Stomach (tissue), 9 donors: ENCODE measurements around the gene TEAD4. TPM values are rescaled to one million over a fixed set of nuclear protein-coding genes. Genes with fewer than 3 reads are reported as not detected.

Source experiments
- DNase-seq, 2 donors: peaks; one replicate each; pipeline versions ENCODE4 v3.0.0 to v3.0.0-alpha.2; 2013 to 2019
- H3K27ac ChIP-seq, 5 donors: fragments of 200-600 bp in 4 of 5; sonication (generic) in 4 of 5; one replicate each; pipeline ENCODE4 v1.5.1; 2013 to 2019; ENCODE audit warnings: mild to moderate bottlenecking in 1 of 5, moderate library complexity in 1 of 5
- H3K27me3 ChIP-seq, 3 donors: fragments of 200-600 bp; sonication (generic); one replicate each; pipeline ENCODE4 v1.5.1; 2017 to 2019; ENCODE audit warnings: mixed run types in 1 of 3
- H3K36me3 ChIP-seq, 4 donors: fragments of 200-600 bp; sonication (generic); 1 replicate in 3 of 4; 2 replicates in 1 of 4; pipeline ENCODE4 v1.5.1; 2016 to 2019
- H3K4me1 ChIP-seq, 4 donors: fragments of 200-600 bp; sonication (generic); one replicate each; pipeline ENCODE4 v1.5.1; 2016 to 2019
- H3K4me3 ChIP-seq, 4 donors: fragments of 200-600 bp; sonication (generic) in 3 of 4; one replicate each; pipeline ENCODE4 v1.5.1; 2016 to 2019; ENCODE audit warnings: mild to moderate bottlenecking in 1 of 4
- H3K9me3 ChIP-seq, 4 donors: fragments of 200-600 bp; sonication (generic); one replicate each; pipeline ENCODE4 v1.5.1; 2016 to 2019
- CTCF ChIP-seq, 7 experiments: fragments of 450-650 bp in 4 of 7; fragments of 200-600 bp in 3 of 7; sonication (generic) in 3 of 7; IDR thresholded peaks; one replicate each; pipeline ENCODE4 v1.5.1; 2016 to 2019; ENCODE audit warnings: antibody characterized with exemption in 7 of 7, control low read depth in 2 of 7, mild to moderate bottlenecking in 1 of 7
- EP300 ChIP-seq: sonication (generic); formaldehyde crosslinking; IDR thresholded peaks from one replicate; pipeline ENCODE4 v1.6.1; 2017; ENCODE audit warnings: antibody characterized with exemption
- POLR2A ChIP-seq, 4 donors: fragments of 450-650 bp; IDR thresholded peaks; one replicate each; pipeline ENCODE4 v1.6.1; 2016; ENCODE audit warnings: antibody characterized with exemption in 4 of 4, control low read depth in 2 of 4, mild to moderate bottlenecking in 1 of 4, moderate library complexity in 1 of 4
- POLR2AphosphoS5 ChIP-seq, 3 donors: sonication (generic); formaldehyde crosslinking; IDR thresholded peaks; one replicate each; pipeline ENCODE4 v1.6.1; 2016; ENCODE audit warnings: antibody characterized with exemption in 3 of 3
- WGBS, 5 donors: extraction: QIAGEN DNeasy Blood & Tissue Kit in 3 of 5; methylation state at CpG; one replicate each; pipeline versions ENCODE4 v1.1.5 to v1.1.7; 2013 to 2018; 5-methylcytosine and 5-hydroxymethylcytosine counted together
- intact Hi-C: fragments of 100-400 bp; cut with DNase I; formaldehyde crosslinking; loops from one replicate; pipeline ENCODE4 v1.15.1; 2023; ENCODE audit warnings: low total_unique reads
- polyA plus RNA-seq, 3 donors: library from polyadenylated mRNA; stranded (reverse); fragments of 200-250 nt; gene quantifications; one replicate each; pipeline ENCODE4 v1.2.3, GENCODE V29; 2013
- total RNA-seq, 5 donors: library from RNA; depleted of rRNA; stranded (reverse); fragments of >200 nt; gene quantifications; one replicate each; pipeline versions ENCODE4 v1.1.0 to v1.2.3, GENCODE V29; 2014 to 2016
- donor health status: healthy with polysubstance abuse.
- donor health status: Bipolar disorder and iron deficiency.
- donor health status: healthy.

Gene TEAD4
- total and polyA plus RNA-seq, 8 donors: 5.7 to 10.6 (median 8.3) TPM; not detected in 2

GRCh38 chr12:3015356-3015755 lies 56.2 kb downstream of the TEAD4 start:
- 91 to 98% (median 95%) methylated on average over 12 of the region's 12 CpGs for WGBS, 5 donors
- TF ChIP-seq CTCF (IDR thresholded peaks at IDR 0.05): no peak
- no peak for TF ChIP-seq EP300
- TF ChIP-seq POLR2AphosphoS5 (IDR thresholded peaks at IDR 0.05): no peak
- no peak for TF ChIP-seq POLR2A (IDR thresholded peaks at IDR 0.05)
- no peak overlapping the region for H3K27ac ChIP-seq
- H3K27me3 ChIP-seq: no peaks in the 10 kb centered on the region
- H3K36me3 ChIP-seq: peaks cover 3 to 51% (median 17%) of the 10 kb centered on the region in 4 donors
- no peaks in the 10 kb centered on the region for H3K9me3 ChIP-seq
- no peaks in the 10 kb centered on the region for H3K4me1 ChIP-seq
- no peak for DNase-seq
- no peak overlapping the region for H3K4me3 ChIP-seq
- intact Hi-C loops: no loop called here

- no peak overlapping the region for H3K4me3 ChIP-seq
- 71 to 84% (median 74%) methylated on average over 8 of the region's 8 CpGs for WGBS, 5 donors
- DNase-seq: no peak
- intact Hi-C loops: no loop called here
- H3K9me3 ChIP-seq: no peaks in the 10 kb centered on the region
- H3K4me1 ChIP-seq: no peaks in the 10 kb centered on the region
- peaks cover 0 to 59% (median 18%) of the 10 kb centered on the region in 4 donors for H3K36me3 ChIP-seq
- H3K27me3 ChIP-seq: no peaks in the 10 kb centered on the region
- no peak for TF ChIP-seq POLR2AphosphoS5 (IDR thresholded peaks at IDR 0.05)
- TF ChIP-seq CTCF (IDR thresholded peaks at IDR 0.05): no peak
- H3K27ac ChIP-seq: no peak overlapping the region
These were observed 57.0 kb downstream of the TEAD4 start for GRCh38 chr12:3016191-3016590.

- Histone ChIP-seq H3K36me3 (peaks cover 0 to 63% (median 26%) of the 10 kb centered on the region in 4 donors), H3K27me3 (no peaks in the 10 kb centered on the region), H3K9me3 (no peaks in the 10 kb centered on the region), H3K4me1 (no peaks in the 10 kb centered on the region), H3K4me3 (no peak overlapping the region), H3K27ac (no peak overlapping the region)
- intact Hi-C loops: no loop called here
- no peak for TF ChIP-seq EP300
- no peak for TF ChIP-seq CTCF (IDR thresholded peaks at IDR 0.05)
- no peak for TF ChIP-seq POLR2AphosphoS5 (IDR thresholded peaks at IDR 0.05)
- no peak for TF ChIP-seq POLR2A (IDR thresholded peaks at IDR 0.05)
- 88 to 99% (median 97%) methylated on average over 10 to 11 of the region's 11 CpGs for WGBS, 5 donors
- DNase-seq: no peak
These were observed 58.1 kb downstream of the TEAD4 start for GRCh38 chr12:3017281-3017680.

GRCh38 chr12:3018284-3019004 lies 59.2 kb downstream of the TEAD4 start:
- no peaks in the 10 kb centered on the region for H3K27me3 ChIP-seq
- no peak for TF ChIP-seq POLR2A (IDR thresholded peaks at IDR 0.05)
- TF ChIP-seq POLR2AphosphoS5 (IDR thresholded peaks at IDR 0.05): no peak
- intact Hi-C loops: no loop called here
- no peak overlapping the region for H3K27ac ChIP-seq
- no peak overlapping the region for H3K4me3 ChIP-seq
- no peaks in the 10 kb centered on the region for H3K4me1 ChIP-seq
- no peaks in the 10 kb centered on the region for H3K9me3 ChIP-seq
- no peak for DNase-seq
- WGBS, 5 donors: 91 to 98% (median 93%) methylated on average over 9 to 15 of the region's 15 CpGs
- peaks cover 0 to 70% (median 30%) of the 10 kb centered on the region in 4 donors for H3K36me3 ChIP-seq

GRCh38 chr12:3019005-3019680 lies 59.9 kb downstream of the TEAD4 start:
- no peak for TF ChIP-seq EP300
- no peaks in the 10 kb centered on the region for H3K27me3 ChIP-seq
- no peak overlapping the region for H3K27ac ChIP-seq
- no peaks in the 10 kb centered on the region for H3K4me1 ChIP-seq
- DNase-seq: no peak
- WGBS, 5 donors: 89 to 96% (median 92%) methylated on average over 11 to 25 of the region's 25 CpGs
- intact Hi-C loops: no loop called here
- H3K36me3 ChIP-seq: peaks cover 0 to 70% (median 30%) of the 10 kb centered on the region in 4 donors
- H3K4me3 ChIP-seq: no peak overlapping the region
- H3K9me3 ChIP-seq: no peaks in the 10 kb centered on the region
